WI38 (cell line): ENCODE measurements around the gene MTHFD1.

ENCODE experiments used
- H3K4me3 ChIP-seq: 2 replicates; pipeline ENCODE4 v1.5.1; 2011; ENCODE audit warnings: low read depth, mild to moderate bottlenecking, control low read depth, low read length
- TF ChIP-seq, protein P1 (sequence below): IDR thresholded peaks from 2 replicates; pipeline ENCODE4 v1.5.1; 2012; ENCODE audit warnings: low read depth, mild to moderate bottlenecking, control low read depth, low read length

Gene MTHFD1

DNA sequence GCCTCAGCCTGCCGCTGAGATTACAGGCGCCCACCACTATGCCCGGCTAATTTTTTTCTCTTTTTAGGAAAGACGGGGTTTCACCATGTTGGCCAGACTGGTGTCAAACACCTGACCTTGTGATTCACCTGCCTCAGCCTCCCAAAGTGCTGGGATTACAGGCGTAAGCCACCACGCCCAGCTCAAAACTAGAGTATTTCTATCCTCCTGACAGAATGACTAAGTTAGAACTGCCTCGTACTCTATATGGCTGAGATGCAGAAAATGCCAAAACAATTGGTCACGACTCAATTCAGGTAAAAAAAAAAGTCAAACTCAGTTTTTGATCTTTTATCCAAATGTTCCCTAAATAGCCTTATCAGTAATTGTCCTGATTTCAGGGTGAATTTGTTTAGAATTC lies 88.3 kb downstream of the MTHFD1 start:
- TF ChIP-seq, protein P1, sequence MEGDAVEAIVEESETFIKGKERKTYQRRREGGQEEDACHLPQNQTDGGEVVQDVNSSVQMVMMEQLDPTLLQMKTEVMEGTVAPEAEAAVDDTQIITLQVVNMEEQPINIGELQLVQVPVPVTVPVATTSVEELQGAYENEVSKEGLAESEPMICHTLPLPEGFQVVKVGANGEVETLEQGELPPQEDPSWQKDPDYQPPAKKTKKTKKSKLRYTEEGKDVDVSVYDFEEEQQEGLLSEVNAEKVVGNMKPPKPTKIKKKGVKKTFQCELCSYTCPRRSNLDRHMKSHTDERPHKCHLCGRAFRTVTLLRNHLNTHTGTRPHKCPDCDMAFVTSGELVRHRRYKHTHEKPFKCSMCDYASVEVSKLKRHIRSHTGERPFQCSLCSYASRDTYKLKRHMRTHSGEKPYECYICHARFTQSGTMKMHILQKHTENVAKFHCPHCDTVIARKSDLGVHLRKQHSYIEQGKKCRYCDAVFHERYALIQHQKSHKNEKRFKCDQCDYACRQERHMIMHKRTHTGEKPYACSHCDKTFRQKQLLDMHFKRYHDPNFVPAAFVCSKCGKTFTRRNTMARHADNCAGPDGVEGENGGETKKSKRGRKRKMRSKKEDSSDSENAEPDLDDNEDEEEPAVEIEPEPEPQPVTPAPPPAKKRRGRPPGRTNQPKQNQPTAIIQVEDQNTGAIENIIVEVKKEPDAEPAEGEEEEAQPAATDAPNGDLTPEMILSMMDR = no peak
- no peak overlapping the region for H3K4me3 ChIP-seq

DNA sequence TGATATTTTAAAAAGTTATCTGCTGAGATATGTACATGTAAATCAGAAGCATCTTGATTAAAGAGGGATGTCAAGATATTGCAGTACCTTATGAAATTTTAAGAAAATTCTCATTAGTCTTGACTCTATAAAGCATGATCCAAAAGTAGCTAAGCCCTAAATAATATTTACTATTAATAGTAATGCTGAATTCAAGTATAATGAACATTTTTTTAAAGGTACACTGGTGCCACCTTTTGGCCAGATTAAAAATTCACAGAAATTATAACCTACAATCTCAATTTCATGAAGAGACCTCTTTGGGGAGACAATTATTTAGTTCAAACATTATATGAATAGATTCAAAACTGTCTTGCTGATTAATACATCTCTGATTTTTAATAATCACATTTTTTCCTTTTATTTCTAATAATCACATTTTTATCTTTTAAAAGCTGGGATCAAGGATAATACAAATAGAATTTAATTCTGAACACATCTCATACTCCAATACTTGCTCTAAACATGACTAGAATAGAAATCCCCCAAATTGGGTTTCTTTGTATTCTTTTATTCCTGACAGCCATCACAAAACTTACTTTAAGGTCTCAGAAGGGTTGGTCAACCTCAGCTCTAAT lies 90.6 kb downstream of the MTHFD1 start:
- H3K4me3 ChIP-seq = no peak overlapping the region
- TF ChIP-seq, protein P1 = no peak

DNA sequence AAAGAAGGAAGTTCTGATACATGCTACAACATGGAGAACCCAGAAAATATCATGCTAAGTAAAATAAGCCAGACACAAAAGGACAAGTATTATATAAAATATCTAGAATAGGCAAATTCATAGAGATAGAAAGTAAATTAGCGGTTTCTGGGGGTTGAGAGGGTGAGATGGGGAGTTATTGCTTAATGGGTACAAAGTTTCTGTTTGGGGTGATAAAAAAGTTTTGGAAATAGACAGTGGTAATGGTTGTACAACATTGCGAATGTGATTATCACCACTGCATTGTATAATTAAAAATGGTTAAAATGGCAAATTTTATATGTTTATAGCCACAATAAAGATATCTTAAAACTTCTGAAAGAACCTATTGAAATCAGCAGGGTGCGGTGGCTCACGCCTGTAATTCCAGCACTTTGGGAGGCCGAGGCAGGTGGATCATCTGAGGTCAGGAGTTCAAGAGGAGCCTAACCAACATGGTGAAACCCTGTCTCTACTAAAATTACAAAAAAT lies 100.5 kb downstream of the MTHFD1 start:
- H3K4me3 ChIP-seq = no peak overlapping the region
- TF ChIP-seq, protein P1 = no peak

DNA sequence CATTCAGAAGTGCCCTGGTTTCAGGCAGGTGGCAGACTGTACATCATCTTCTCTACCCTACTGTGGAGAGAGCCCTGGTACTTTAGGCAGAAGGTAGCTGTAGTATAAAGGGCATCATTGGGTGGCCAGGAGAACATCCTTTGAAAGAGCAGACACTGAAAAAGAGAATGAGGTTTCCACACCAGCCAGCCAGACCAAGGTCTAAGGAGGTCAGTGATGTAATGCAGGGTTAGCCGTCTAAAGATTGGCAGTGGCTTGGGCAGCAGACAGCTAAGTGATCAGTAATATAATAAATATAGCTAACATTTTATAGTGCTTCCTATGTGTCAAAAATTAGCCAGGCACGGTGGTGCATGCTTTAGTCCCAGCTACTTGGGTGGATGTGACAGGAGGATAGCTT lies 103.5 kb downstream of the MTHFD1 start:
- TF ChIP-seq, protein P1 = no peak
- H3K4me3 ChIP-seq = no peak overlapping the region

DNA sequence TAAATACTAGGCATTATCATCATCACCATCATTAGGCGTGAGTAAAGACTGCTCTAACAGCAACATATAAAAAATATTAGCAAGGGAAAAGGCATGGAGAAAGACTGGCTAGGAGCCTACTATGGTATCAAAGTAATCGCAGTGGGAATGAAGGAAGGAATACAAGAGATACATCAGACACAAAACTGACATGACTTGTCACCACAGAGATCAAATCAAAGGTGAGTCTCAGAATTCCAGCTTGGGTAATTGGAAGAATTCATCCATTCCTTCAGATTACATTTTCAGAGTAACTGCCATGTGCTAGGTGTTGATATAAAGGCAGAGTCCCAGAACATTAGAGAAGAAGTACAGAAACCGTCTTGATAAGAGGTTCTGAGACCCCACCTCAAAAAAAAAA lies 105.3 kb downstream of the MTHFD1 start:
- no peak overlapping the region for H3K4me3 ChIP-seq
- TF ChIP-seq, protein P1 = no peak

DNA sequence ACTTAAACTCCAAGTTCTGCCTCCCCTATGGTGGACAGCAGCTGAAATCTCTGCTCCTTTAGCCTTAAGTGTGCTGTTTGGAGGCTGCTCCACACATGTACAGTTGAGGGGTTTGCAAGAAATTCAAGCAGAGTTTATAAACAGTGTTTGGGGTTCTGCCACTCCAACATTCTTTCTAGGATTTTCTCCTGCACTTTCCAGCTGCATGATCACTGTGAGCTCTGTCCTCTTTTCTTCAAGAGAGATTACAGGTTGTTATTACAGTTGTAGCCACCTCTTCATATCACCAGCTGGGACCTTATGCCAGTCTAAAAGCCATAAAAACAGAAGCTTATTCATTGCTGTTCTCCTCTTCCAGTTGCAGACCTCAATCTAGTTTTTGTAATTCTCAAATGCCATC lies 107.1 kb downstream of the MTHFD1 start:
- TF ChIP-seq, protein P1 = no peak
- H3K4me3 ChIP-seq = no peak overlapping the region

DNA sequence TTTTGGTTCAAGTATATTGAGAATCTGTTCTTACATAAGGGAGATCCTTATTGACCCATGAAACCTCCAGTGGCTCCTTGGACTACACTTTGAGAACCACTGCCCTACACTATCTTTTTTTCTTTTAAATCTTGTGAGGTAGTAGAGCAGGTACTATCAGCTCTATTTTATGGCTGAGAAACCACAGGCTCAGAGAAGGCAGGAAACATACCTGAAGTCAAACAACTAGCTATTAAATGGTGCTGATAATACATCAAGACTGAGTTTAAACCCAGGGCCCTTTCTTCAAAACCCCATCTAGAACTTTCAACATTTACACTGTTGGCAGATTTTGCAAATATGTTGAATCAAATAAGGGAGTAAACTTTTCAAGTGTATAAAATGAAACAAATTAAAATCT lies 108.6 kb downstream of the MTHFD1 start:
- no peak overlapping the region for H3K4me3 ChIP-seq
- TF ChIP-seq, protein P1 = no peak
